AG09319 (cell line): ENCODE data around the gene LCN6.
"Not testable (repeated sequence)": the region's sequence is repeated elsewhere in the genome, so short reads cannot be mapped to it uniquely, and the experiment has no call there.

Experiments
- DNase-seq: peaks from one replicate; pipeline ENCODE4 v3.0.0-alpha.2; 2010; ENCODE audit warnings: low read depth; ENCODE audit errors: extremely low read depth
- CTCF ChIP-seq: IDR thresholded peaks from 2 replicates; pipeline ENCODE4 v1.5.1; 2011; ENCODE audit warnings: low read depth, mild to moderate bottlenecking, inconsistent platforms, low read length, moderate library complexity

LCN6 gene

GRCh38 chr9:136760424-136760823 lies 12.1 kb upstream of the LCN6 start:
- no peak for DNase-seq
- TF ChIP-seq CTCF = no peak

- no peak for DNase-seq
- TF ChIP-seq CTCF = no peak
Observed at GRCh38 chr9:136759436-136760325, 11.4 kb upstream of the LCN6 start.

DNA sequence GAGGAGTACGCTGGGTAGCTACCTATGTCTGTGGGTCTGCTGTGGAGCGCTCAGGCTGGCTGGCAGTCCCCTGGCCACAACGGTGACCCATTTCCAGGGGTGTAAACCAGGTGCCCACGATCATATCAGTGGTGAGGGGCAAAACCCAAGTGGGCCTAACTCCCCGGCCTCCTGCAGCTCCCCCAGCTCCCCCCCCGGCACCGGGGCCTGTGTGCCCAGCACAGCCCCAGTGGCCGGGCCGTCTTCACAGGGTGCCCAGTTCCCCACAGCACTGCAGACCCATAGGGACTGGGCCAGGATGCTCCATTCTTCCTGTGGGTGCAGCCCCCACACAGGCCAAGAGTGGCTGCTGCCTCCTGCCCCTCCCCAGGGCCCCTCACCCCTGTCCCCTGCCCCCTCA lies 10.7 kb upstream of the LCN6 start:
- no peak for DNase-seq

GRCh38 chr9:136757751-136758140 lies 9.4 kb upstream of the LCN6 start:
- DNase-seq = no peak
- TF ChIP-seq CTCF = no peak

More for the DNA sequence above, 10.7 kb upstream of the LCN6 start:
- no peak for TF ChIP-seq CTCF

GRCh38 chr9:136757328-136757727 lies 9.0 kb upstream of the LCN6 start:
- TF ChIP-seq CTCF = no peak
- no peak for DNase-seq

- DNase-seq = no peak
- TF ChIP-seq CTCF = no peak
Observed at GRCh38 chr9:136756836-136757235, 8.5 kb upstream of the LCN6 start.

DNA sequence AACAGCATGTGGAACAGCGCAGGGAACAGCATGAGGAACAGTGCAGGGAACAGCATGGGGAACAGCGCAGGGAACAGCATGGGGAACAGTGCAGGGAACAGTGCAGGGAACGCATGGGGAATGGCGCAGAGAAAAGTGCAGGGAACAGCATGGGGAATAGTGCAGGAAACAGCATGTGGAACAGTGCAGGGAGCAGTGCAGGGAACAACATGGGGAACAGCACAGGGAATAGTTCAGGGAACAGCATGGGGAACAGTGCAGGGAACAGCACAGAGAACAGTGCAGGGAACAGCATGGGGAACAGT lies 7.8 kb upstream of the LCN6 start:
- no peak for DNase-seq
- no peak for TF ChIP-seq CTCF

GRCh38 chr9:136755302-136756133 lies 7.2 kb upstream of the LCN6 start:
- DNase-seq = not testable (repeated sequence)
